ENCODE data around the gene SDCCAG8.

SDCCAG8 gene

GRCh38 chr1:243378669-243379068 is 122.8 kb downstream of the SDCCAG8 start:
- no peak for FAIRE-seq
- DNase-seq (ENCODE audit: insufficient read length, low spot score): no peak

- DNase-seq (ENCODE audit: insufficient read length, low spot score) (no peak), FAIRE-seq (no peak)
Observed at GRCh38 chr1:243379208-243379607, 123.4 kb downstream of the SDCCAG8 start.

- FAIRE-seq (no peak), DNase-seq (ENCODE audit: insufficient read length, low spot score) (no peak)
Observed at GRCh38 chr1:243379706-243380105, 123.9 kb downstream of the SDCCAG8 start.

GRCh38 chr1:243388276-243388675 is 132.4 kb downstream of the SDCCAG8 start:
- no peak for FAIRE-seq
- no peak for DNase-seq (ENCODE audit: insufficient read length, low spot score)

GRCh38 chr1:243390162-243390791 is 134.4 kb downstream of the SDCCAG8 start:
- FAIRE-seq (no peak), DNase-seq (ENCODE audit: insufficient read length, low spot score) (no peak)

- DNase-seq (ENCODE audit: insufficient read length, low spot score) (no peak), FAIRE-seq (no peak)
Observed at GRCh38 chr1:243391355-243391754, 135.5 kb downstream of the SDCCAG8 start.

- no peak for DNase-seq (ENCODE audit: insufficient read length, low spot score)
- FAIRE-seq: peak; percentile 20
Observed at GRCh38 chr1:243393096-243393495, 137.3 kb downstream of the SDCCAG8 start.

- no peak for FAIRE-seq
- no peak for DNase-seq (ENCODE audit: insufficient read length, low spot score)
Observed at GRCh38 chr1:243394066-243394465, 138.2 kb downstream of the SDCCAG8 start.

- FAIRE-seq (no peak), DNase-seq (ENCODE audit: insufficient read length, low spot score) (no peak)
Observed at GRCh38 chr1:243394601-243395464, 139.0 kb downstream of the SDCCAG8 start.

GRCh38 chr1:243396424-243396823 is 140.6 kb downstream of the SDCCAG8 start:
- no peak for DNase-seq (ENCODE audit: insufficient read length, low spot score)
- no peak for FAIRE-seq

- FAIRE-seq: peak; percentile 16
- DNase-seq (ENCODE audit: insufficient read length, low spot score): no peak
Observed at GRCh38 chr1:243396876-243397275, 141.0 kb downstream of the SDCCAG8 start.

- DNase-seq (ENCODE audit: insufficient read length, low spot score) (no peak), FAIRE-seq (no peak)
Observed at GRCh38 chr1:243397613-243398321, 141.9 kb downstream of the SDCCAG8 start.

GRCh38 chr1:243399561-243400155 is 143.8 kb downstream of the SDCCAG8 start:
- no peak for FAIRE-seq
- DNase-seq (ENCODE audit: insufficient read length, low spot score): no peak

GRCh38 chr1:243402868-243403267 is 147.0 kb downstream of the SDCCAG8 start:
- FAIRE-seq (no peak), DNase-seq (ENCODE audit: insufficient read length, low spot score) (no peak)

- DNase-seq (ENCODE audit: insufficient read length, low spot score) (no peak), FAIRE-seq (no peak)
Observed at GRCh38 chr1:243406424-243406823, 150.6 kb downstream of the SDCCAG8 start.

GRCh38 chr1:243407284-243408018 is 151.6 kb downstream of the SDCCAG8 start:
- FAIRE-seq: no peak
- peak; percentile 14 for DNase-seq (ENCODE audit: insufficient read length, low spot score)

GRCh38 chr1:243408479-243408878 is 152.6 kb downstream of the SDCCAG8 start:
- FAIRE-seq: no peak
- no peak for DNase-seq (ENCODE audit: insufficient read length, low spot score)

GRCh38 chr1:243409284-243409683 is 153.4 kb downstream of the SDCCAG8 start:
- no peak for DNase-seq (ENCODE audit: insufficient read length, low spot score)

GRCh38 chr1:243411472-243411871 is 155.6 kb downstream of the SDCCAG8 start:
- no peak for FAIRE-seq

More at GRCh38 chr1:243409284-243409683, 153.4 kb downstream of the SDCCAG8 start:
- FAIRE-seq: no peak

GRCh38 chr1:243413431-243414151 is 157.8 kb downstream of the SDCCAG8 start:
- DNase-seq (ENCODE audit: insufficient read length, low spot score): no peak
- no peak for FAIRE-seq

More at GRCh38 chr1:243411472-243411871, 155.6 kb downstream of the SDCCAG8 start:
- no peak for DNase-seq (ENCODE audit: insufficient read length, low spot score)
